Measurements from ENCODE around the gene WNT16. TPM values are rescaled to one million over a fixed set of nuclear protein-coding genes. Genes with fewer than 3 reads are reported as not detected.

WNT16 gene
- total RNA-seq, 4 donors from 2014 or later, result not detected

- no peak for TF ChIP-seq CTCF (IDR thresholded peaks at IDR 0.05)
- no peak for DNase-seq (ENCODE audit: low spot score)
- ATAC-seq (ENCODE audit: low FRiP score), result no peak
Observed at GRCh38 chr7:121344093-121344492, 15.3 kb downstream of the WNT16 start.

- ATAC-seq (ENCODE audit: low FRiP score) (no peak), DNase-seq (ENCODE audit: low spot score) (no peak)
- no peak for TF ChIP-seq CTCF (IDR thresholded peaks at IDR 0.05)
Observed at GRCh38 chr7:121344497-121344896, 15.7 kb downstream of the WNT16 start.

GRCh38 chr7:121351682-121352081 is 22.9 kb downstream of the WNT16 start:
- ATAC-seq (ENCODE audit: low FRiP score) (no peak), DNase-seq (ENCODE audit: low spot score) (no peak)
- no peak for TF ChIP-seq CTCF (IDR thresholded peaks at IDR 0.05)

GRCh38 chr7:121352323-121352722 is 23.5 kb downstream of the WNT16 start:
- ATAC-seq (ENCODE audit: low FRiP score) (no peak), DNase-seq (ENCODE audit: low spot score) (no peak)
- no peak for TF ChIP-seq CTCF (IDR thresholded peaks at IDR 0.05)

- ATAC-seq (ENCODE audit: low FRiP score) (no peak), DNase-seq (ENCODE audit: low spot score) (no peak)
- TF ChIP-seq CTCF (IDR thresholded peaks at IDR 0.05), result no peak
Observed at GRCh38 chr7:121355574-121355973, 26.8 kb downstream of the WNT16 start.

- no peak for TF ChIP-seq CTCF (IDR thresholded peaks at IDR 0.05)
- no peak for DNase-seq (ENCODE audit: low spot score)
- ATAC-seq (ENCODE audit: low FRiP score), result no peak
Observed at GRCh38 chr7:121360564-121360963, 31.8 kb downstream of the WNT16 start.

- TF ChIP-seq CTCF (IDR thresholded peaks at IDR 0.05), result peak in 1 of 3 donors; percentile 33
- DNase-seq (ENCODE audit: low spot score) (no peak), ATAC-seq (ENCODE audit: low FRiP score) (no peak)
Observed at GRCh38 chr7:121366852-121367431, 38.1 kb downstream of the WNT16 start.
